HG02852 (cell line): ENCODE results near the gene SEC22A.

Experiments used
- ATAC-seq: cut with Tn5 transposase; IDR thresholded peaks from one replicate; pipeline ENCODE4 v1.9.1; 2021; ENCODE audit warnings: mild to moderate bottlenecking, moderate library complexity; ENCODE audit not compliant: unreplicated experiment

The SEC22A gene

GRCh38 chr3:123301331-123302184 is 99.8 kb downstream of the SEC22A start:
- no peak for ATAC-seq

DNA sequence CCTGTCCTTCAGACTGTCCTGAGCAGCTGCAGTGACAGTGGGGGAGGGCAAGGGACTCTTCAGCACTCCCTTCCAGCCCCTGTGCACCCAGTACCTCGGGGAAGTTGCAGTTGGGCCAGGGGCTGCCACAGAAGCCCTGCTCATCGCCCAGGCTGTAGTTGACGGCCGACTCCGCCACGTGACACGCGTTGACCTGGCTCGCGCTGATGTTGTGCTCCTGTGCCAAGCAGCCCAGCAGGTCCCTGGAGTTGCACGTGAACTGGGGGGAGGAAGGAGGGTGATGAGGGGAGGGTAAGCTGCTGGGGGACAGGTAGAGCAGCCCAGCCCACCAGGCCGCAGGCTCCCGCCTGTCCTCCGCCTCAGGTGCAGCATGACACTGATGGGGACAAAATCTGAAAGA is 101.2 kb downstream of the SEC22A start:
- no peak for ATAC-seq

DNA sequence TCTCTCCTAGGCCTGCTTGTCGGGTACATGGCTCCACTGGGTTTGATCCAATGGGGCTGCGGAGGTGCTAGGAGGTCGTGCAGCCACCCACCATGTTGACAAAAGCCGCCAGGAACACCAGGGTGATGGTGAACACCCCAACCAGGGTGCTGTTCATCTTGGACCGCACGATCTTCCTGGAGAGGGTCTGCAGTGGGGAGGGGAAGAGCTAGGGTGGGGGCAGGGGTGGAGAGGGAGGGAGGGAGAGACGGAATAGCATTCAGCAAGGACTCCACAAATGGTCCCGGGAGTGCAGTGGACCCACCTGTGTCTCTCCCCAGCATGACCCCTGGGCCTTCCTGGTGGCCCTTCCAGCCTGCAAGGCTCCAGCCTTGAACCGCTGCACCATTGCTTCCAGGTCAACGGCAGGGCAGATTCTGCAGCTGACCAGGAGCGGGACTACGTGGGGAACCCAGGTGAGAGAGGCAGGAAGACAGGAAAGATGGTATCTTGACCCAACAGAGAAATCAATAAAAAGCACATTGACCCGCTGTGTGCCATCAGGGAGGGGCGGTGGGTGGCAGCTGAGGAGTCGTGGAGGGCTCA is 102.3 kb downstream of the SEC22A start:
- no peak for ATAC-seq

- ATAC-seq = no peak
Observed at GRCh38 chr3:123305192-123305591, 103.4 kb downstream of the SEC22A start.

- no peak for ATAC-seq
Observed at GRCh38 chr3:123307064-123307463, 105.3 kb downstream of the SEC22A start.

DNA sequence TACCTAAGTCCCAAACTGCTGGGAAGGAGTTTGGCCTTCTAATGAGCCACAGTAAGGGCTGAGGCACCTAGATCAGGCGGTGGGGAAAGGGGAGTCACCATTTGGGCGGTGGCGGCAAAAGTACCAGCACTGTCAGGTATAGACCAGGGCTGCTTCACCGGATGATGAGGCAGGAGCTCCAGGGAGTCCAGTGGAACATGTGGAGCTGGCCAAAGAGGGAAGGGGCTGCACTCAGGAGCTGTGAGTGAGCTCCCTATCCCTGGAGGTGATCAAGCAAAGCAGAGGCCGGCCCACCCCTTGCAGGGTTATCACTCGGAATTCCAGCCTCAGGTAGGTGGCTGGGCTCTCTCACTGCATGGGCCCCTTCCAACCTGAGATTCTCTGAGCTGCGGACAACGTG is 108.4 kb downstream of the SEC22A start:
- no peak for ATAC-seq

DNA sequence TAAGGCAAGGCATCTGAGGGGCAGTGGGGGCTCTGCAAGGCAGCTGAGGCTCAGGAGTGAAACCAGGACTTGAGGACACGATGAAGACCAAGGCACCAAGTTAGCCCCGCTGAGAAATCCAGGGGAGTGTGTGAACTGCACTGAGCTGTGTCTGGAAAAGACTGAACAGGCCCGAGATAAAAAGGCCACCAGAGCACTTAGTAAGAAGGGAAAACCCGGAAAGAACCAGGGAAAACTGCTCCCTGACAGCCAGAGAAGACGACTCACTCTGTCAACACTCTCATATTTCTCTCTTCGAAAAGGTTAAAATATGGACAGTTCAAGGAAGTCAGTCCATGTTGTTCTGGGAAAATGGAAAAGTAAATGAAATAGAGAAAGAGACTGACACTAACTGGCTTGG is 109.0 kb downstream of the SEC22A start:
- no peak for ATAC-seq

DNA sequence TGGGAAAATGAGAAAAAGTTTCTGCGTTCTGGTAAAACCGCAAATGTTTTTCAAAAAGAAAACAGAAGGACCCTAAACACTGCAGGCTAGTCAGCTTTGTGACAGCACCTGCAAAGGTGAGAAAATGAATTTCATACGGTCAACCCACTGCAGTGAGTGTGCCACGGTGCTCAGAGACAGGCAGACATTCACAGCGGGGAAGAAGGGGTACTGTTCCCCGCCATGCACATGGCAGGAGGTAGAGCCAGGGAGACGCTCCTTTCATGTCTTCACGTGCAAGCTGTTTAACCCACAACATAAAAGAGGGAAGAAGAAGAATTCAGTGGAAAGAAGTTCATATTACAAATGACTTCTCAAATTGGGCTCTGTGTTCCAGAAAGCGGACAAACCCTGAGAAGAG is 109.5 kb downstream of the SEC22A start:
- ATAC-seq = no peak

GRCh38 chr3:123312331-123313265 is 110.9 kb downstream of the SEC22A start:
- no peak for ATAC-seq

GRCh38 chr3:123313889-123314288 is 112.1 kb downstream of the SEC22A start:
- no peak for ATAC-seq

DNA sequence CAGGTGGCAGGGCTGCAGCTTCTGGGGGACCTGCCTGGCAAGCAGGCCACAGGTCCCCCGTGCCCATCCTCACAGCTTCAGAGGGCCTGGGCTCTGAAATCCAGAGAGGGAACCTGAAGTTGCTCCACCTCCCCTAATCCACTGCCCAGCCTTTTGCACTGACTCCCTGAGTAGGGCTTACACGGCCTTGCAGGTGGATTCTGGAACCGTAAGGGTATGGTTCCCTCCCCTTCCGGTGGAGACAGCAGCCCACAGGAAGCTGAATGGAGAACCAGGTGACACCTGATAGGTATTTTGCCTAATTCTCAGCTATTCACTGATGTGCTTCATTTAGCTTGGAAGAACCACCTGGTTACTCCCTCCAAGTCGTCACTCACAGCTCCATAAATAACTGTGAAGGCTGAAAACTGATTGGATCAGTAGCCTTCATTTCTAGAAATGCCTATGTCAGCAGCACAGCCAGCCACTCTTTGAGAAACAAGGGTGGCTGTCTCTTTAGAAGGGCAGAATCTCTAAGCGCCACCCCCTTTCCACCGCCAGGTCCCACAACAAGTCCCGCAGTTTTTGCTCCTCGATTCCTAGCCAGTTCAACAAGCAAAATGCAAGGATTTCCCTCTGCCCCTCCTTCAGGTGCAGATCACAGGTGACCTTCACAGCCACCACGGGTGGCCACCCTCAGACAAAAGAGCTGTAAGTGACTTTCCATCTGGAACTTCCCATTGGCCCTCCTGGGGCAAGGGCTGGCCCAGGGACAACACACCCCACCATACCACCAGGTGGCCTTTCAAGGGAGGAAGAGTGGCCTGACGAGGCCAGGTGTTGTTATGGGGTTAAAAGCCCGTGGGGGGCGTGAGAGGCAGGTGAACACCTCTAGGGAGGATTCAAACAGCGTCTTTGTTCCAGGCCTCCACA is 112.9 kb downstream of the SEC22A start:
- no peak for ATAC-seq

DNA sequence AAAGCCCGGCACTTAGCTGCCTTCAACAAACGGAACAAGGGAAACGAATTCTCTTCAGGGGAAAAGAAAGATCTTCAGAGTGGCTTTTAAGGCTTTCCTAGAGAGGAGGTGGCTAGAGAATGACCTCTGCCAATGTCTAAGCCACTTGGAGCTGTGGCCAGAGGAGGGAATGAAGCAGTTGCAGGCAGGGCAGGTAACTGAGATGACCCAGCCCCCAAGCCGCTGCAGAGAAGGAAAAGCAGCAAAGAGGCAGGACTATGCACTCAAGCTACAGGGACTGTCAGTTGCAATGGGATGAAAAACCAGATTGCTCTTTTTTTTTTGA is 113.5 kb downstream of the SEC22A start:
- ATAC-seq = no peak

DNA sequence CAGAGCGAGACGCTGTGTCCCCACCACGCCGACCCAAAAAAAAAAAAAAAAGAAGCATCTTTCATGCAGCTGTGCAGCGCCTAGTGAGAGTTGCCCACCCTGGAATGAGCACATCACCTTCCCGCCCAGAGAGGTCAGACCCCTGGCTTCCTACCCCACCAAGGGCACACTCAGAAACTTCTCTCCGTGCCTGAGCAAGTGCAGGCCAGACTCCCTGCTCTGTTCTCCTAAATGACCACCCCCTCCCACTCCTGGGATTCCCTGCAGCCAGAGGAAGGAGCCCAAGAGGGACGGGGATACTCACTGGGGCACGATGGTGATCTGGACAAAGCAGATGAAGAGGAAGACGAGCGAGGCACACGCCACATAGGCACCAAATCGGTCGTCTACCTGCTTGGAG is 116.0 kb downstream of the SEC22A start:
- no peak for ATAC-seq

GRCh38 chr3:123318374-123318773 is 116.6 kb downstream of the SEC22A start:
- no peak for ATAC-seq

DNA sequence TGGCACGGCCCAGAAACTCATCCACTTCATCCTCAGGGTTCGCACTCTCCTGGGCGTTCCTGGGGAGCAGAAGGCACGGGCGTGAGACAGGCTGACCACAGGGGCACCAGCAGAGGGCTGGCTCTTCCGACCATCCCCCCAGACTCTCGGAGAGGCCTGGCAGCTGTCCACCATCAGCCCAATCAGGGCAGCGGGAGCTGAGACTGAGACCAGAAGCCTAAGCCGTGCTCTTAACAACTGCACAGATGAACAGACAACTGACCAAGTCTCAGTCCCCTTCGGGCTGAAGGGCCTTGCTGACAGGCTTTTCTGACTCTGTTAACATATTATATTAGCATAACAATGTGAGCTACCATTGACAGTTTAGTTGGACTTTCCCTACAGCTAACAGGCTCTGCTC is 118.0 kb downstream of the SEC22A start:
- ATAC-seq = no peak

- ATAC-seq = no peak
Observed at GRCh38 chr3:123320221-123320620, 118.5 kb downstream of the SEC22A start.

- no peak for ATAC-seq
Observed at GRCh38 chr3:123321806-123322205, 120.1 kb downstream of the SEC22A start.

- no peak for ATAC-seq
Observed at GRCh38 chr3:123322866-123323265, 121.1 kb downstream of the SEC22A start.
